Parathyroid adenoma (tissue), 2 donors: Measurements from ENCODE around the gene UBAP1.

Experiments used
- H2AFZ ChIP-seq: fragments of 300-600 bp; sonication (generic); one replicate; pipeline ENCODE4 v1.7.0; 2017; ENCODE audit warnings: antibody characterized with exemption, mild to moderate bottlenecking
- H3K27ac ChIP-seq: fragments of 300-600 bp; sonication (generic); one replicate; pipeline ENCODE4 v1.7.0; 2017
- H3K27me3 ChIP-seq: fragments of 300-600 bp; sonication (generic); one replicate; pipeline ENCODE4 v1.7.0; 2017; ENCODE audit warnings: low read length; ENCODE audit not compliant: control insufficient read depth, insufficient read depth
- H3K36me3 ChIP-seq: fragments of 300-600 bp; sonication (generic); one replicate; pipeline ENCODE4 v1.7.0; 2017; ENCODE audit warnings: low read length; ENCODE audit not compliant: control insufficient read depth, insufficient read depth
- H3K4me1 ChIP-seq: fragments of 300-600 bp; sonication (generic); one replicate; pipeline ENCODE4 v1.7.0; 2017; ENCODE audit warnings: control low read depth
- H3K4me2 ChIP-seq: fragments of 300-600 bp; sonication (generic); one replicate; pipeline ENCODE4 v1.7.0; 2017; ENCODE audit warnings: low read length
- H3K4me3 ChIP-seq: fragments of 300-600 bp; sonication (generic); one replicate; pipeline ENCODE4 v1.7.0; 2017; ENCODE audit warnings: low read depth, low read length
- H3K79me2 ChIP-seq: fragments of 300-600 bp; sonication (generic); one replicate; pipeline ENCODE4 v1.7.0; 2017; ENCODE audit warnings: control low read depth
- H3K9ac ChIP-seq: fragments of 300-600 bp; sonication (generic); one replicate; pipeline ENCODE4 v1.7.0; 2017; ENCODE audit warnings: mild to moderate bottlenecking
- H3K9me3 ChIP-seq: fragments of 300-600 bp; sonication (generic); one replicate; pipeline ENCODE4 v1.7.0; 2017; ENCODE audit warnings: low read length; ENCODE audit not compliant: control insufficient read depth
- TF ChIP-seq, protein P1 (sequence below): fragments of 300-600 bp; sonication (generic); IDR thresholded peaks from one replicate; pipeline ENCODE4 v1.7.0; 2017; ENCODE audit warnings: antibody characterized with exemption, mild to moderate bottlenecking
- donor health status: primary hyperparathyroidism.

The UBAP1 gene

GRCh38 chr9:34256104-34256503 is 77.3 kb downstream of the UBAP1 start:
- no peak overlapping the region for H3K9ac ChIP-seq
- H3K4me2 ChIP-seq, result no peak overlapping the region
- no peaks in the 10 kb centered on the region for H3K9me3 ChIP-seq
- H3K79me2 ChIP-seq, result no peaks in the 10 kb centered on the region
- no peaks in the 10 kb centered on the region for H3K36me3 ChIP-seq
- H3K27me3 ChIP-seq, result no peaks in the 10 kb centered on the region
- no peak overlapping the region for H3K4me3 ChIP-seq
- no peaks in the 10 kb centered on the region for H3K4me1 ChIP-seq
- TF ChIP-seq, protein P1, sequence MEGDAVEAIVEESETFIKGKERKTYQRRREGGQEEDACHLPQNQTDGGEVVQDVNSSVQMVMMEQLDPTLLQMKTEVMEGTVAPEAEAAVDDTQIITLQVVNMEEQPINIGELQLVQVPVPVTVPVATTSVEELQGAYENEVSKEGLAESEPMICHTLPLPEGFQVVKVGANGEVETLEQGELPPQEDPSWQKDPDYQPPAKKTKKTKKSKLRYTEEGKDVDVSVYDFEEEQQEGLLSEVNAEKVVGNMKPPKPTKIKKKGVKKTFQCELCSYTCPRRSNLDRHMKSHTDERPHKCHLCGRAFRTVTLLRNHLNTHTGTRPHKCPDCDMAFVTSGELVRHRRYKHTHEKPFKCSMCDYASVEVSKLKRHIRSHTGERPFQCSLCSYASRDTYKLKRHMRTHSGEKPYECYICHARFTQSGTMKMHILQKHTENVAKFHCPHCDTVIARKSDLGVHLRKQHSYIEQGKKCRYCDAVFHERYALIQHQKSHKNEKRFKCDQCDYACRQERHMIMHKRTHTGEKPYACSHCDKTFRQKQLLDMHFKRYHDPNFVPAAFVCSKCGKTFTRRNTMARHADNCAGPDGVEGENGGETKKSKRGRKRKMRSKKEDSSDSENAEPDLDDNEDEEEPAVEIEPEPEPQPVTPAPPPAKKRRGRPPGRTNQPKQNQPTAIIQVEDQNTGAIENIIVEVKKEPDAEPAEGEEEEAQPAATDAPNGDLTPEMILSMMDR, result no peak
- no peak overlapping the region for H2AFZ ChIP-seq
- no peak overlapping the region for H3K27ac ChIP-seq

DNA sequence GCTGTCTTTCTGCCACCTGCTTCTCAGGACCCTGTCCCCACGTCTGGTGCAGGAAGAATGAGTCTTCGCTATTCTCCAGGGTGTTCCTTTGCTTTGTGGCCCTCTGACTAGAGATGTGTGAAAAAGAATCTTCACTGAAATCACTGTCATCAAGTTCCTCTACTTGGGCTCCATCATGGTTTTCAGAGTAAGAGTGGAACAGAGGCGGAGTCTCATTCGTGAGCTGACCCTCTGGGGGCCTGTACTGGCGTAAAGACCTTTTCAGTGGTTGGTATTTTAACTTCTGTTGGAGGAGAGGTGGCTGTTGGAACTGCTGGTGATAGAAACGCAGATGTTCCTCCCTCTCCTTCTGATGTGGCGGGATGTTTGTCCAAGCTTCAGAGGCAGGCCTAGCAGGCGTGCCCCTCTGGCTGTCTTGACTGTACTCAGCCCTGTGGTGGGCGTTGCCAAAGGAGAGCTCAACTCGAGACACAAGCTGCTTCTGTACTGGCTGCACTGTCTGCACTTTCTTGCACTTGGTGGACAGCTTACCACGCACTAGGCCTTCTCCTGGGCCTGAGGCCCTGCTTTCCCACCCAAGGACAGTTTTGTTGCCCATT is 78.2 kb downstream of the UBAP1 start:
- no peak overlapping the region for H3K4me2 ChIP-seq
- no peaks in the 10 kb centered on the region for H3K27me3 ChIP-seq
- H3K79me2 ChIP-seq, result no peaks in the 10 kb centered on the region
- no peaks in the 10 kb centered on the region for H3K9me3 ChIP-seq
- H3K36me3 ChIP-seq, result no peaks in the 10 kb centered on the region
- no peak overlapping the region for H2AFZ ChIP-seq
- no peak overlapping the region for H3K4me3 ChIP-seq
- no peak overlapping the region for H3K27ac ChIP-seq
- no peaks in the 10 kb centered on the region for H3K4me1 ChIP-seq
- TF ChIP-seq, protein P1, result no peak
- no peak overlapping the region for H3K9ac ChIP-seq

GRCh38 chr9:34259315-34259714 is 80.5 kb downstream of the UBAP1 start:
- Histone ChIP-seq H3K79me2 (no peaks in the 10 kb centered on the region), H3K4me1 (no peaks in the 10 kb centered on the region), H3K9ac (no peak overlapping the region), H3K4me3 (no peak overlapping the region), H3K27ac (no peak overlapping the region), H3K9me3 (no peaks in the 10 kb centered on the region), H3K27me3 (no peaks in the 10 kb centered on the region), H3K4me2 (no peak overlapping the region), H3K36me3 (no peaks in the 10 kb centered on the region), H2AFZ (no peak overlapping the region)
- TF ChIP-seq, protein P1, result no peak

GRCh38 chr9:34262971-34263370 is 84.1 kb downstream of the UBAP1 start:
- TF ChIP-seq, protein P1, result no peak
- H3K9ac ChIP-seq, result no peak overlapping the region
- no peak overlapping the region for H3K4me3 ChIP-seq

DNA sequence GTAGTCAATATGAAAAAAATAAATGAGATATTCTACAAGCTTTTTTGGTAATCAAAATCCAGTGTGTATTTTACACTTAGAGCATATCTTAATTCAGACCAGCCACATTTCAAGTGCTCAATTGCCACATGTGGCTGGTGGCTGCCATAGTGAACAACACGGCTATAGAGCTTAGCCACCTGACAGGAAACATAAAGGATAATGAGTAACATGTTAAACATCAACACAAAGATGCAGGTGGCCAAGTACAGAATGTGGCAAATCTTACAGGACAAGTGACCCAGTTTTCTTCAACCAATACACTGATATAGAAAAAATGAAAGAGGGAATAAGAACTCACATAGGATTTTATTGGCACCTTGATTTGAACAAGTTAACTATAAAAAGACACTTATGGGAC is 88.8 kb downstream of the UBAP1 start:
- Histone ChIP-seq H3K4me1 (no peaks in the 10 kb centered on the region), H2AFZ (no peak overlapping the region), H3K4me3 (no peak overlapping the region), H3K36me3 (no peaks in the 10 kb centered on the region), H3K9ac (no peak overlapping the region), H3K4me2 (no peak overlapping the region), H3K27ac (no peak overlapping the region), H3K9me3 (no peaks in the 10 kb centered on the region), H3K27me3 (no peaks in the 10 kb centered on the region), H3K79me2 (no peaks in the 10 kb centered on the region)
- TF ChIP-seq, protein P1, result no peak

More at GRCh38 chr9:34262971-34263370, 84.1 kb downstream of the UBAP1 start:
- Histone ChIP-seq H3K9me3 (no peaks in the 10 kb centered on the region), H2AFZ (no peak overlapping the region), H3K27me3 (no peaks in the 10 kb centered on the region), H3K27ac (no peak overlapping the region), H3K36me3 (no peaks in the 10 kb centered on the region), H3K4me1 (no peaks in the 10 kb centered on the region), H3K4me2 (no peak overlapping the region), H3K79me2 (no peaks in the 10 kb centered on the region)
